ENCODE results near the gene HAP1. TPM values are rescaled to one million over a fixed set of nuclear protein-coding genes. Genes with fewer than 3 reads are reported as not detected.
A peak's percentile ranks its signal among the peaks of the same experiment; 100 is the strongest.

HAP1 gene
- total RNA-seq, 1 experiment from 2014 or later: not detected

DNA sequence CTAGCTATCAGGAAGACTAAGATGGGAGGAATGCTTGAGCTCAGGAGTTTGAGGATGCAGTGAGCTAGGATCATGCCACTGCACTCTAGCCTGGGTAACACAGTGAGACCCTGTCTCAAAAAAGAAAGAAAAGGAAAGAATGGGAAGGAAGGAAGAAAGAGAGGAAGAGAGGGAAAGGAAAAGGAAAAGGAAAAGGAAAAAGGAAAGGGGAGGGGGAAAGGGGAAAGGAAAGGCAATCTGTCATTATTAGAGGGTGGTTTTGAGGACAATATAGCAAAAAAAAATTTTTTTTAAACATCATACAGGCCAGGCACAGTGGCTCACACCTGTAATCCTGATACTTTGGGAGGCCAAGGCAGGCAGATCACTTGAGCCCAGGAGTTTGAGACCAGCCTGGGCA is 31.7 kb upstream of the HAP1 start:
- no peak for DNase-seq (ENCODE audit: low spot score)

DNA sequence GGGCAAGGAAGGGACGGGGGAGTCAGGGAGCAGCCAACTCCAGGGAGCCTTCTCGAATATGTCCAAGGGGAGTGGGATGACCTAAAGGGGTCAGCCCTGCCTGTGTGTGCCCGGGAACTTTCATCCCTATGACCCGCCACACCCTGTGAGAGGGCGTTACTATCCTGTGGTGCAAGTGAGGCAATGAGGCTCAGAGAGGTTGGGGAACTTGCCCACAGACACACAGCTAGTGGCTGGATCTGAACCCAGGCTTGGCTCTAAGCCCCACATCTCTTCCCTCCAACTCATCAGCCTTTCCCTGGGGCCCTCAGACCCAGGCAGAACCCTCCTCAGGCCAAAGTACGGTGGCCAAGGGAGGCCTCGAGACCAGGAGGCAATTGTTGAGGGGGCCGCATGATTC is 28.9 kb upstream of the HAP1 start:
- DNase-seq (ENCODE audit: low spot score): no peak

DNA sequence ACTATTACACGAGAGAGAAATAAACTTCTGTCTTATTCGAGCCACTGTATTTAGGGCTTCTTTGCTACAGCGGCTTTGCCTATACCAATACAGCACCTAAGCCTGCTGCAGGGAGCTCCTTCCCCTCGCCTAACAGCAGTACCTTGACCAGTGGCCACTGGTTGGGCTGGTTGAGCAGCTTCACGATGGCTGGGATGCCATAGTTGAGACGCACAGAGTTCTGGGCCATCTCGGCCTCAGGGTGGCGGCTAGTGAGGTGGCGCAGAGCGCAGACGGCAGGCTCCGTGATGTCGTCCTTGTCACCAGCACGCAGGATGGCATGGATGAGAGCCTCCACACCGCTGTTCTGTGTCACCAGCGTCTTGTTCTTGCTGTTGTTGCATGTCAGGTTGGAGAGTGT is 28.4 kb upstream of the HAP1 start:
- DNase-seq (ENCODE audit: low spot score): no peak

DNA sequence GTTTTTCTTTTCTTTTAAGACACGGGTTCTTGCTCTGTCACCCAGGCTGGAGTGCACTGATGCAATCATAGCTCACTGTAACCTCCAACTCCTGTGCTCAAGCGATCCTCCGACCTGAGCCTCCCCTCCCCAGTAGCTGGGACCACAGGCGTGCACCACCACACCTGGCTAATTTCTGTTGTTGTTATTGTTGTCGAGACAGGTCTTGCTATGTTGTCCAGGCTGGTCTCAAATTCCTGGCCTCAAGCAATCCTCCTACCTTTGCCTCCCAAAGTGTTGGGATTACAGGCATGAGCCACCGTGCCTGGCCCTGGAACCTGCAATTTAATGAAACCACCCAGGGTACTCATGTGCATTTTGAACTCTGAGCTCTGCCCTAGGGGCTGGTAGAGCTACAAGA is 27.9 kb upstream of the HAP1 start:
- no peak for DNase-seq (ENCODE audit: low spot score)

DNA sequence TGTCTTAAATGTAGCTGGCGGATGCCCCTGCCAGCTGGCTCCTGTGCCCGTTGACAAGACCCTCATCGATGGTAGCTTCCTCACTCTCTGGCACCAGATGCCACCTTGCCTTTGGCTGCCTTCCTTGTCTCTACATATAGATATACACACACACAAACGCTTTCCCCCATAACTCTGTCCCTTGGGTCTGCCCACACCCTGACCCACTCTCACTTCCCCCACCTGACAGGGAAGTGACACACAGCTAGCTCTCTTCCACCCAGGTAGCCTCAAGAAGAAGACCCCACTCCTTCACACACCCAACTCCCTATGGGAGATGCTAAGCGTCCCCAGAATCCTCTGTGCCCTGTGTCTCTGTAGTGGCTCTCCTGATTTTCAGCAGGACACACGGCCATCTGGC is 26.4 kb upstream of the HAP1 start:
- no peak for DNase-seq (ENCODE audit: low spot score)

DNA sequence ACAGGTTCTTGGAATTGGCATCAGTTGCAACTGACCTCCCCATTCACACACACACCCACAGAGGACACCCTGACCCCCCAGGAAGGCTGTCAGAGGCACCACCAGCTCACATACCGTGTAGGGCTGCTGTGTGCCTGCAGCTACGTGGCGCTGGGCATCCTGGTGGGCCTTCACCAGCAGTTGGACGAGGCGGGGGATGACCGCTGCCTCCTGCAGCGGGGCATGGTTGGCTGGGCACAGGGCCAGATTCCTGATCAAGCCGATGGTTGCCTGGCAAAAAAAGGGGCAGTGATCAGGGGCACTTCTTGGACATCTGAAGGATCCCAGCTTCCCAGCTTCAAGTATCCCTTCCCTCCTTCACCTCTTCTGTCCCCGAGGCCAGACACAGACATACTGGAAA is 24.2 kb upstream of the HAP1 start:
- DNase-seq (ENCODE audit: low spot score): no peak

DNA sequence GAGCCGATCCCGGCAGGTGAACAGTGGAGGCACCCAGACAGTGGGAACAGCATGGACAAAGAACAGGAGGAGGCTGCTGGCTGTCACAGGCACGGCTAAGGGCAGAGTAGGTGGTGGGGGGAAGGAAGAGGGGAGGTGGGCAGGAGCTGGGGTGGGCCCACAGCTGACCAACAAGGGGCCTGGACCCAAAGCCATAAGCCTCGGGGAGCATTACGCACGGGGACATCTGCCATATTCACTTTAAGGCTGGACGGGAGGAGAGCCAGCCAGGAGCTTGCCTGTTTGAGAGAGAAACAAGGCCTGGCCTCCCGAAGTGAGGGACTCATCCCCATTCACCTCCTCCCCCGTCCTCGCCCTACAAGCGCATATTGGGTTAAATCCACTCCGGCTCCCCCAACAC is 19.6 kb upstream of the HAP1 start:
- DNase-seq (ENCODE audit: low spot score): no peak

DNA sequence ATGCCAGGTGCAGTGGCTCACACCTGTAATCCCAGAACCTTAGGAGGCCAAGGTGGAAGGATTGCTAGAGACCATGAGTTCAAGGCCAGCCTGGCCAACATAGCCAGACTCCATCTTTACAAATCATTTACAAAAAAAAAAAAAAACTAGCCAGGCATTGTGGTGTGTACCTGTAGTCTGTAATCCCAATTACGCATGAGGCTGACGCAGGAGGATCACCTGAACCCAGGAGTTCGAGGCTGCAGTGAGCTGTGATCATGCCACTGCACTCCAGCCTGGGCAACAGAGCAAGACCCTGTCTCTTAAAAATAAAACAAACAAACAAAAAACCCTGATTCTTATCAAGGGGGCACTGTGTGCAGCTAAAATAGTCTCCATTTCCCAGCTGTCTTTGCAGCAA is 16.8 kb upstream of the HAP1 start:
- no peak for DNase-seq (ENCODE audit: low spot score)

DNA sequence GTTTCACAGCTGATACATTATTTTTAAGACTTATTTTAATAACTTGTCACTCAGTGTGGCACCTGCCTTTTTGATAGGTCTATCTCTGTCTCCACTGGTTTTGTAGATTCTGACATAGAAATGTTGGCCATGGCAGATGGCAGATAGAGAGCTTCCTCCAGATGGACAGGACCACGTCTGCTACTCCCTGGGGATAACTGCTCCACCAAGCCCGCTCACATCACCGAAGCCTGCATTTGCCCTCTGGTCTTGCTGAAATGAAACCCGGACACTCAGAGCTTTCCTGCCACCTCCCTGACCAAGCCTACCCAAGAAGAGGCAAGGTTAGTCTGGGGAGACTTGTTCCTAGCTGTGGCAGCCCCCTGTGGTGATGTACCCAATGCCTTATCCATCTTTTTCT is 16.4 kb upstream of the HAP1 start:
- DNase-seq (ENCODE audit: low spot score): no peak

DNA sequence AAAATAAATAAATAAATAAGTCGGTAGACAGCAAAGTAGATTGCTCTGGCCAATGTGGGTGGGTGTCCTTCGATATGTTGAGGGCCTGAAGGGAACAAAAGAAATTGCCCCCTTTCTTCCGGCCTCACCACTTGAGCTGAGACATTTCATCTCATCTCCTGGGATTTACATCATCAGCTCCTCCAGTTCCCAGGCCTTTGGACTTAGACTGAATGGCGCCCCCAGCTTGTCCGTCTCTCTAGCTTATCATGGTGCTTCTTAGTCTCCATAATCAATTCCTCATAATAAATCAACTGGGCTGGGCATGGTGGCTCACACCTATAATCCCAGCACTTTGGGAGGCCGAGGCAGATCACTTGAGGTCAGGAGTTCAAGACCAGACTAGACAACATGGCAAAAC is 13.8 kb upstream of the HAP1 start:
- no peak for DNase-seq (ENCODE audit: low spot score)

DNA sequence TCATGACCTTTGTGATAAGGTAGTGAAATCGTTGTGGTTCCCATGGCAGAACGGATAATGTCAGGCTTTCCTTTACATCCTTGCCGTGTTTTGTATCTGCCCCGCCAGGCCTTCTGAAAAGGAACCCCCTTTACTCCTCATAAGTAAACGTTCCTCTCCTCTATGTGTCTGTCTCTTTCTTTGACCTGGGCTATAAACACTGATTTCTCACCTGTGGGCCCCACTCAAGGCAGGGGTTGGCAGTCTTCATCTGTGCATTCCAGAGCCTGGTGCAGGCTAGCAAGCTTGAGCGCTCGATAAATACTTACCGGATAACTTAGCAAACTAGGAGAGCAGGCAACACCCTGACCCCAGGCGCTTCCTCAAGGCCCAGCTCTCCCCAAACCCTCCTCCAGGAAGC is 7.3 kb upstream of the HAP1 start:
- no peak for DNase-seq (ENCODE audit: low spot score)

DNA sequence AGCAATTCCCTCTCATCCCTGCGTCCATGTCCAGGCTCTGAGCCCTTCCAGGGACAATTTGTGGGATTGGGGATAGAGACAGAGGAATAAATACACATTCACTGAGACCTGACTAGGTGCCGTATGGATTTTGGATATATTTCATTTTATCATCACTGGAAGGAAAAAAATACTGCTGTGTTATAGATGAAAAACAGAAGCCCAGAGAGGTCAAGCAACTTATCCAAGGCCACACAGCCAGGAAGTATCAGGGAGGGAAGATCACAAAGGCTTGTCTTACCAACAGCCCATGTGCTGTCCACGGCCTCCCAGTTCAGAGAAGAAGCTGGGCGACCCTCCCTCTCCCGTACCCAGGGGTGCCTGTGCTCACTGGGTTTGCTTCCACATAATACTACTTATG is 6.1 kb upstream of the HAP1 start:
- no peak for DNase-seq (ENCODE audit: low spot score)

DNA sequence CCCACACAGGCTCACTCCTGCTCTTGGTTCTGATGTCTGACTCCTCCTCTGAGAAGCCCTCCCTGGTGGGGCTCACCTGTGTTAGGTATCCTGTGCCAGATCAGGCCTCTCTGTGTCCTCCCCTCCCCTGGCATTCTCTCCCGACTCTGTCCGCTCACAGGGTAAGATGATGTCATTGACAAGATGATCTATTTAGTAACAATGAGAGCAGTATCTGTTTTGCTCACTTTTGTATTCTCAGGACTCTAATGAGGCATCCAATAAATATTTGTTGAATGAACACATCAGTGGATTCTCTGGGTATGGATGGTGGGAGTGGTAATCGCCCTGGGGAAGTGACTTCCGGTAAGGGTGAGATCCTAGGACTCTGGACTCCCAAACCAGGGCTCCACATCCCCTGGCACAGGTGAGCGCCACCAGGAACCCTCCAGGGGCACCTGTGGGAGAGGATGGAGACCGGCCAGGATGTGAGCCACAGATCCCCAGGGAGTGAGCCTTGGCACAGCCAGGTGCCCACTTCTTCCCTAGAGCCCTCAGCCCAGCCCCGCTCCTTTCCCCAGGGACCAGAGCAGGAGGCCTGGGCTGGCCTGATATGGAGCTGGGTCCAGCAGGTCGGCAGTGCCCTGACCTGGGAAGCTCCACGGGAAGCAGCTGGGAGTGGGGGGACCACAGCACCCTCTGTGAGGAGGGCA is 5.4 kb upstream of the HAP1 start:
- peak; percentile 49 for DNase-seq (ENCODE audit: low spot score)

DNA sequence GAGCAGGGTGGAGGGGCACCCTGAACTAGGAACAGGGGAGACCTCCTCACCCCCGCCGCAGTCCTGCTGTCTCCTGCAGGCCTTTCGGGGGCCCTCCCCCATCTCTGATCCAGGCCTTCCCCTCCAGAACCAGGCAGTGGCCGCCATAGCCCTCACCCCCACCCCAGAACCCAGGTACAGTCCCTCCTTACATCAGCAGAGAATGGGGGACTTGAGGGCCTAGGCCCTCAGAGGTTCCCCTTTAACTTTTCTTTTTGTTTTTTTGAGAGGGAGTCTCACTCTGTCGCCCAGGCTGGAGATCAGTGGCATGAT is 4.3 kb upstream of the HAP1 start:
- DNase-seq (ENCODE audit: low spot score): no peak

DNA sequence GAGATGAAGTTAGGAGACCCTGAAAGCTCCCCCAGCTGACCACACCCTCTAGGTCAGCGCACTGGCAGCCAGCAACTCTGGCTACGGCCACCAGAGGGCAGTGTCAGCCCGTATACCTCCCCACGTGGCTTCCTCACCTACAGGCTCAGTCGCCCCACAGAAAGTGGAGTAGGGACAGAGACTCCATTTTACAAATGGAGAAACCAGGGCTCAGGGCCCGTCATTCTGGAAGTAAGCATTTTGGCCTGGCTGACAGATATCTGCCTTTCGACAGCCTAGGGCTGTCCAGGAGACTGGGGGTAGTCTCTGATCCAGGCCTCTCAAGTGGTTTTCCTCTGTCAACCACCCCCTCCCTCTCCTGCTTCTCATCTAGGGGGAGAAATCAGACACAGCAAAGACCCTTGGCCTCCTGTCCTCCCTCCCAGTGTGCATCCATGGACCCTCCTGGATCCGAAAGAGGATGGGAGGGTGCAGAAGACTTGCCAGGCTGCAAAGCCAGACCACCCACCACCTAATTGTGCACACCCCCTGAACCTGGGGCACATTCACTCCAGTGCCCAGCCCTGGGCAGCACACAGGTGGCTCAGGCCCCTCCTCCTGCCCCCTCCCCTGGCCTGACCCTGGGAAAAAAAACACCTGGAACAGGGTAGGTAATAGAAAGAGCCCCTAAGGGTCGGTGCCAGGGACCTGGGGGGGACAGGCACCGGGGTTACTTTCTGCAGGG is 3.8 kb upstream of the HAP1 start:
- DNase-seq (ENCODE audit: low spot score): peak; percentile 89

DNA sequence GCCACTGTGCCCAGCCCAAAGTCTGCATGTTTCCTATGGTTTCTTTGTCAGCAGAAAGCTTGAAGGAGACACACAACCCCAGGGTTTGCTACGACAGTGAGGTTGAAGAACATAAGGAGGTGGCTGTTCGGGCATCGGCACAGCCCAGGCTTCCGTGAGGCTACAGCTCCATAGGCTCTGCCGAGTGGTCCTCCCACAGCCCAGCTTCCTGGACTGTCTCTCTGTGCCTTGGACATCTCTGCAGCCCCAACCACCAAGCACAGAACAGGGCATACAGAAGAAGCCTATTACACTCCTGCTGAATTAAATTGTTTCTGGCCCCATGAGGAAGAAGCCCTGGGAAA is 3.2 kb upstream of the HAP1 start:
- DNase-seq (ENCODE audit: low spot score): no peak

DNA sequence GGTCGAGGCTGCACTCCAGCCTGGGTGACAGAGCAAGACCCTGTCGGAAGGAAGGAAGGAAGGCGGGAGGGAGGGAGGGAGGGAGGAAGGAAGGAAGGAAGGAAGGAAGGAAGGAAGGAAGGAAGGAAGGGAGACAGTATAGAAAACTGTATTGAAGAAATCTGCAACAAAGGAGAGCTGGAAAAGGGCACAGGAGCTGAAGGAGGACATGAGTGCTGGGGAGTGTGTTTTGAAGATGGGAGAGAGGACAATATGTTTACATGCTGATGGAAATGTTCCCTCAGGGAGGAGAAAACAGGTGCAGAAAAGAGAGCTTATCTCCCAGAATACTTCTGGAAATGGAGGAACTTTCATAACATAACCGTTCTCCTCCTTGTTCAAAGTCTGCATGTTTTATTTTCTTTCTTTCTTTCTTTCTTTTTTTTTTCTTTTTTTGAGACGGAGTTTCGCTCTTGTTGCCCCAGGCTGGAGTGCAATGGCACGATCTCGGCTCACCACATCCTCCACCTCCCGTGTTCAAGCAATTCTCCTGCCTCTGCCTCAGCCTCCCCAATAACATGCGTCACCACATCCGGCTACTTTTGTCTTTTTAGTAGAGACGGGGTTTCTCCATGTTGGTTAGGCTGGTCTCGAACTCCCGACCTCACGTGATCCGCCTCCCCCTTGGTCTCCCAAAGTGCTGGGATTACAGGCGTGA is 2.7 kb upstream of the HAP1 start:
- no peak for DNase-seq (ENCODE audit: low spot score)

DNA sequence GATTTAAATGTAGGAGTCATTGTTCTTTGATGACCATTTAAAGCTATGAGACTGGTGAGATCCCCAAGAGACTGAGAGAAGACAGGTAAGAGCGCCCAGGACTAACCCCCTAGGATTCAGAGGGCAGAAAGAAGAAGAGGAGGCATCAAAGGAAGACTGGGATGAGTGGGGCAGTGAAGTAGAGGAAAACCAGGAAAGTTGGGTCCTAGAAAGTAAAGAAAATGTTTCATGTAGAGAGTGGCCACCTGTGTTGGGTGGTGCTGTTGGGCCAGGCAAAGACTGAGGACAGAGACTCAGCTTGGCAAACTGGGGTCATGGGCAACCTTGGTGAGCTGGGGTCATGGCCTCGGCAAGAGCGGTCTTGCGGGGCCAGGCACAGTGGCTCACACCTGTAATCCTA is 1.3 kb upstream of the HAP1 start:
- no peak for DNase-seq (ENCODE audit: low spot score)

DNA sequence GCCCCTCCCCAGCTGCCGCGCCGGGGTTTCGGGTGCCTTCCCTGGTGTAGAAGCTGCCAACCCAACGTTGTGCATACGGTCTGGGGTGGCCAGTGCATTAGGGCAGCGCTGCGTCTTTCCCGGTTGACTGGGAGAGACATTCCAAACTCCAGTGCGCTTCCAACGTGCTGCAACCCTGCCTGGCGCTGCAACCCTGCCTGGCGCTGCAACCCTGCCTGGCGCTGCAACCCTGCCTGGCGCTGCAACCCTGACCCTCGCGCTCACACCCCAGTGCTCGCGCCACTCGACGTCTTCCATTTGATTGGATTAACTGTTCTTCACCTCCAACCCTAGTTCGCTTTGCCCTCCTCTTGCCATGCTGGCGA is 488 bp upstream of the HAP1 start:
- no peak for DNase-seq (ENCODE audit: low spot score)

DNA sequence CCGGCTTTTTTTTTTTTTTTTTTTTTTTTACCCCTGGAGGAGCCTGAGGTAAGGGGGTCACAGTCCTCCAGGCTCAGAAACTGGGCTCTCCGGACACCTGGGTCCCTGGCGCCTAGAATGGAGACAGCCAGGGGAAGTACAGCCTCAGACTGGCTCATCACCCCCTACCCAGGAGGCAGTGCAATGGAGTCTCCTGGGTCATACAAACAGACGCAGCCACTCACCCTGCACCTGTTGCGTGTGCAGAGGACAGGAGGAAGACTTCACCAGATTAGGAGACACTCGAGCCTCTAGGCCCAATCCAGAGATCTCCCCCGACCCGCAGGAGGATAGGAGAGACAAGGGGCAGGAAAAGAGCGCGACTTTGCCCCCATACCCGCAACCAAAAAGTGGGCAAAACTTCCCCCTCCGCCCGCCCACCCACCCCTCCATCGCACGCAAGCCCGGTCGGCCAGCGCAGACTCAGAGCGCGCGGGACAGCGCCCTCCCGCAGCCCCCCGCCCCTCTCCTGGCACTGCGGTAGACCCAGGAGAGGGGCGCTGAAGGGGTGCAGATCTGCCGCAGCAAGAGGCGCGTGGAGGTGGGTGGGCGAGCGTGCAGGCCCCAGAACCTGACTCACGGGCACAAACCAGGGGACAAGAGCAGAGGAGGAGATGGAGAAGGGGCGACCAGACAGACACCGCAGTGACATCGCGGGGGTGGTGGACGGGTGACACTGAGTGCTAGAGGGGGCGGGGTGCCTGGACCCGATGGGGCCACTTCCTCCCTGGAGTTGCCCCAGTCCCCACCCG is 900 bp downstream of the HAP1 start:
- no peak for DNase-seq (ENCODE audit: low spot score)

DNA sequence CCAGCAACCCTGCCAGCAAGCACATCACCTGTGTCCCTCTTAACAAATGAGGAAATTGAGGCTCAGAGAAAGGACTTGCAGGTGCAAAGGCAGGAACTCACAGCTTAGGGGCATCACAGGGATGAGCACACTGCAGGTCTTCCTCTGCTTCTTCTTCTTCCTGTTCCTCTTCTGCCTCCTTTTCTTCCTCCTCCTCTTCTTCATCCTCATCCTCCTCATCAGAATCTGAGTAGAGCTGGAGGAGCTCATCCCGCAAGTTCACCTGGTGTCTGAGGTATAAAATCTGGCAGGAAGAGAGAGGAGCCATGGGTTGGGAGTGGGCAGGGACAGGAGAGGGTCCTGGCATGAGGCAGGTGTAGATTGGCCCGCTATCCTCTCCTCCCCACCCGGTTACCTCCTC is 2.6 kb downstream of the HAP1 start:
- DNase-seq (ENCODE audit: low spot score): no peak

DNA sequence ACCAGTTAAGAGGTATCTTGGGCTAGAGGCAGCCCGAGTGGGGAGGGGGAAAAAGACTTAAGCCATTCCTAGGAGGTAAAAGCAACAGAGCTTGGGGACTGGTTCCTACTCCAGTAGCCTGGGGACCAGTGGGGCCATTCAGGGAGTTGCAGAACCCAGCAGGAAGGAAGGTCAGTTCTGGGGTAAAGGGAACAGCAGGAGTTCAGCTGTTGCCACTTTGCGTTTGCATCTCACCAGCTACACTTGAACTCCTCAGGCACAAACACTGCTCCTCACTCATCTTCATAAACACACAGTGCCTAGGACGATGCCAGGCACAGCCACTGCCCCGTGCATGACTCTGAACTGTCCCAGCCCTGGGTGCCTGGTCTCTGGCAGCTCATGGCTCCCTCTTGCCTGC is 4.0 kb downstream of the HAP1 start:
- DNase-seq (ENCODE audit: low spot score): no peak

DNA sequence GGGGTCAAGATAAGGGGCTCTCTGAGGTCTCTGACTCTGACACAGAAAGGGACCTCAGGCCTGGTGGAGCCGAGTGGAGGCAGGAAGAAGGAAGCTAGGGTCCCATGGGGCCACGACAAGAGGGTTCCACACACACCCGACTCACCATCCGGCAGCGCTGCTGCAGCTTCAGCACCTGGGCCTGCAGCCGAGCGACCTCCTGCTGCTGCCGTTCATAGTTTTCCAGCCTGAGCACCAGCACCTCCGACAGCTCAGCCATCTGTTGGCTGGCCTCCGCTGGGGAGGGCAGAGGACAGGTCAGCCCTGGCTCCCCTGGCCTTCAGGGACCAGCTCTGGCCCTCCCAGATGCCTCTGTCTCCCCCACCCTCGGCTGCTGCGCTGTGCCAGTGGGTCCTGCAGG is 6.4 kb downstream of the HAP1 start:
- no peak for DNase-seq (ENCODE audit: low spot score)
